ENCODE measurements around the gene TMEM187. TPM values are rescaled to one million over a fixed set of nuclear protein-coding genes. Genes with fewer than 3 reads are reported as not detected.
A peak's percentile ranks its signal among the peaks of the same experiment; 100 is the strongest.
"Not testable (repeated sequence)": the region's sequence is repeated elsewhere in the genome, so short reads cannot be mapped to it uniquely, and the experiment has no call there.

Gene TMEM187
- total RNA-seq, 1 donor from 2014 or later: 8.6 TPM

DNA sequence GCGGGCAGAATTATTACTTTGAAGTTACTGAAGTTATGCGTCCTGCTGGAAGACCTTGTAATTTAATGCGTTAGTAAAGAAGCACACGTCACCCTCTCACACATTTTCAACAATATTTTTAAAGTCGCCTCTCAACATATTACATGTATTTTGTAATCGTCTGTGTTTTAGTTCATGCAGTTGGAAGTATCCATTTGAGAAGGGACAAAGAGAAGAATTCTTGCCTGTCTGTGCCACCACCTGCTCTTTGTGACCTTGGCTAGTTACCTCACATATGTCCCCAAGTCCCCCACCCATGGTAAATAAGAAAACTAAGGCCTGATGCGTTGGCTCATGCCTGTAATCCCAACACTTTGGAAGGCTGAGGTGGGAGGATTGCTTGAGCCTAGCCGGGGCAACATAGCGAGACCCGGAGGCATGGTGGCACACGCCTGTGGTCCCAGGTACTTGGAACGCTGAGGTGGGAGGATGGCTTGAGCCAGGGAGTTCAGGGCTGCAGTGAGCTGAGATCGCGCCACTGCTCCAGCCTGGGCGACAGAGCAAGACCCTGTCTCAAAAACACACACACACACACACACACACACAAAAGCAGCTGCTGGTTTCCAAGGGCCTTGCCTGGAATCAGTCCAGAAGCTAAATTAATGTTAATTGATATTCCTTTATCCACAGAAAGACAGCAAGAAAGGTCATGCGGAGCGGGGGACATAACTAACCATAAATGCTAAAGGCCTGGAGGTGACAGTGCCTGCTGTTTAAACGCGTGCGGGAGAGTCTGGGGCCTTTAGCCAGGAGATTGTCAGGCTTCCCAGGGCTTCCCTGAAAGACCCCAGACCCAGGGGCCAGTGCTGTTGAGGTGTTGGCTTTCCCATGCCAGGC lies 811 bp downstream of the TMEM187 start:
- H3K27me3 ChIP-seq: no peaks in the 10 kb centered on the region
- H3K27ac ChIP-seq: peak overlapping the region; percentile 97
- peak overlapping the region; percentile 75 to 94 for H3K4me3 ChIP-seq
- H3K4me1 ChIP-seq: peaks cover 40% of the 10 kb centered on the region
- no peaks in the 10 kb centered on the region for H3K9me3 ChIP-seq
- DNase-seq (ENCODE audit: extremely low spot score in 2 of 2): no peak
- H3K36me3 ChIP-seq: no peaks in the 10 kb centered on the region
- intact Hi-C loops (cut with DNase I): no loop called here
- no peak for TF ChIP-seq POLR2AphosphoS5 (IDR thresholded peaks at IDR 0.05; ENCODE audit: insufficient read depth in 1 of 2, low read depth in 1 of 2)

DNA sequence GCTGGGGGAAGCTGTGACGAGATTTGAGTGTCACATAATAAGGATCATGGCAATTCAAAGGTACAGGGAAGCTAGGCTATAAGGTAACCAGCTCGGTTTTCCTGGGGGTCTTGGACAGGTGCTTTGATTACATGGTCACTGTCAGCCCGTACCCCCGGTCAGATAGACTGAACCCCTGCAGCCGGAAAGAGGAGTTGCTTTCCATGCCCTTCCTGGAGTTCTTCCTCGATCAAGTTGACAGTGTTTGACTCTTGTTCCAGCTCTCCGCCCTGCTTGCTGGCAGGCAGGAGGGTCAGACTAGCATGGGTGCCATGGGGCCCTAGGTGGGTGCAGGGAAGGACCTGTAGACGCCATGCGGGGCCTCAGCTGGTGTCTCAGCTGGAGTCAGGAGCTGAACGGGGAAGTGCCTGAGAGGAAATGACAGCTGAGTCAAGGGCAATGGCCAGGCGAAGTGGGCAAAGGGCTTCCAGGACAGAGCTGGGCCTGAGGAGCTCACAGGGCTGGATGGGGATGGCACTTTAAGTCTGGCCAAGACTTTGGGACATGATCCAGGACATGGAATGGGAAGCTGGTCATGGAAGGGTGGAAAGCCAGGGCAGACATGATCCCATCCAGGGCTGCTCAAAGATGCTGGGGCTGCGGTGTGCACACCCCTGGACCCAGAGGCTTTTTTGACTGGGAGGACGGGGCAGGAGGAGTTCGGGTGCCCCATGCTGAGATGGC lies 1.6 kb downstream of the TMEM187 start:
- Histone ChIP-seq H3K4me1 (peaks cover 32% of the 10 kb centered on the region), H3K36me3 (no peaks in the 10 kb centered on the region), H3K9me3 (no peaks in the 10 kb centered on the region), H3K4me3 (peak overlapping the region in 1 of 2 donors; percentile 94), H3K27ac (peak overlapping the region; percentile 97), H3K27me3 (no peaks in the 10 kb centered on the region)
- DNase-seq (ENCODE audit: extremely low spot score in 2 of 2): no peak
- TF ChIP-seq POLR2A (IDR thresholded peaks at IDR 0.05): no peak
- TF ChIP-seq, protein P1, sequence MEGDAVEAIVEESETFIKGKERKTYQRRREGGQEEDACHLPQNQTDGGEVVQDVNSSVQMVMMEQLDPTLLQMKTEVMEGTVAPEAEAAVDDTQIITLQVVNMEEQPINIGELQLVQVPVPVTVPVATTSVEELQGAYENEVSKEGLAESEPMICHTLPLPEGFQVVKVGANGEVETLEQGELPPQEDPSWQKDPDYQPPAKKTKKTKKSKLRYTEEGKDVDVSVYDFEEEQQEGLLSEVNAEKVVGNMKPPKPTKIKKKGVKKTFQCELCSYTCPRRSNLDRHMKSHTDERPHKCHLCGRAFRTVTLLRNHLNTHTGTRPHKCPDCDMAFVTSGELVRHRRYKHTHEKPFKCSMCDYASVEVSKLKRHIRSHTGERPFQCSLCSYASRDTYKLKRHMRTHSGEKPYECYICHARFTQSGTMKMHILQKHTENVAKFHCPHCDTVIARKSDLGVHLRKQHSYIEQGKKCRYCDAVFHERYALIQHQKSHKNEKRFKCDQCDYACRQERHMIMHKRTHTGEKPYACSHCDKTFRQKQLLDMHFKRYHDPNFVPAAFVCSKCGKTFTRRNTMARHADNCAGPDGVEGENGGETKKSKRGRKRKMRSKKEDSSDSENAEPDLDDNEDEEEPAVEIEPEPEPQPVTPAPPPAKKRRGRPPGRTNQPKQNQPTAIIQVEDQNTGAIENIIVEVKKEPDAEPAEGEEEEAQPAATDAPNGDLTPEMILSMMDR (IDR thresholded peaks at IDR 0.05): no peak
- TF ChIP-seq POLR2AphosphoS5 (IDR thresholded peaks at IDR 0.05; ENCODE audit: insufficient read depth in 1 of 2, low read depth in 1 of 2): no peak
- intact Hi-C loops (cut with DNase I): no loop called here

DNA sequence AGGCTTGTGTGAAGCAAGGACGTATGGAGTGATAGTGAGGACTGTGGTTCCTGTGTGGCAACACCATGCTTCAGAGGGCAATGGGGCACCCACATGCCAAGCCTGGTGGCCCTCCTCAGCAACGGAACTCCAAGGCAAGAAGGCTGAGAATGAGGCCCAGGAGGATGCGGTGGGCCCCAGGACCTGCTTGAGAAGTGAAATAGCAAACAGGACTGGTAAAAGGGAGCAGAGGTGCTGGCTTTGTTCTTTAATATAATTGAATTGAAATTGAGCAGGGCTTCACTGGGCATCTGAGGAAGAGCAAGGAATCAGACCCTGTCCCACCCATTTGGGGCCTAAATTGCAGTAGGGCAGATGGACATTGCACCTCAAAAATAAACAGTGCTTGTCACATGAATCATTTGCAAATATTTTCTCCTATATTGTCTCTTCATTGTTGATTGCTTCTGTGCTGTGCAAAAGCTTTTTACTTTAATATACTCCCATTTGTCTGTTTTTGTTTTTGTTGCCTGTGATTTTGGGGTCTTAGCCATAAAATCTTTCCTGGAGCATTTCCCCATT lies 2.3 kb downstream of the TMEM187 start:
- no peaks in the 10 kb centered on the region for H3K27me3 ChIP-seq
- peaks cover 25% of the 10 kb centered on the region for H3K4me1 ChIP-seq
- no peak for DNase-seq (ENCODE audit: extremely low spot score in 2 of 2)
- intact Hi-C loops (cut with DNase I): no loop called here
- peak overlapping the region; percentile 97 for H3K27ac ChIP-seq
- H3K4me3 ChIP-seq: no peak overlapping the region
- H3K9me3 ChIP-seq: no peaks in the 10 kb centered on the region
- no peaks in the 10 kb centered on the region for H3K36me3 ChIP-seq
- TF ChIP-seq POLR2A (IDR thresholded peaks at IDR 0.05): no peak
- TF ChIP-seq POLR2AphosphoS5 (IDR thresholded peaks at IDR 0.05; ENCODE audit: insufficient read depth in 1 of 2, low read depth in 1 of 2): no peak
- TF ChIP-seq, protein P1 (IDR thresholded peaks at IDR 0.05): no peak

DNA sequence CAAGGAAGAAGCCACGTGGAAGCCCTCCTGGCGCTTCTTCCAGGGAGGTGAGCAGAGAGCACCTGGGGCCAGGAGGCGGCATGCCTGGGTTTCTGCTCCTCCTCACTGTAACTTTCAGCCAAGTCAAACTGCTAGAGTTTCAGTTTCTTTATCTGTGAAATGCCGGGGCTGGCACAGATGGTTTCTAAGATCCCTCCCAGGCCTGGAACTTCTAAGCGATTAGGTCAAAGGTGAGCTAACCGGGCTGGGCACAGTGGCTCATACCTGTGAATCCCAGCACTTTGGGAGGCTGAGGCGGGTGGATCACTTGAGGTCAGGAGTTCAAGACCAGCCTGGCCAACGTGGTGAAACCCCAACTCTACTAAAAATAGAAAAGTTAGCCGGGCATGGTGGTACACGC lies 7.8 kb downstream of the TMEM187 start:
- DNase-seq (ENCODE audit: extremely low spot score in 2 of 2); H3K4me3 ChIP-seq; H3K9me3 ChIP-seq; H3K27ac ChIP-seq; H3K27me3 ChIP-seq; H3K36me3 ChIP-seq; intact Hi-C loops (cut with DNase I): not testable (repeated sequence)
- H3K4me1 ChIP-seq: peaks cover 13% of the 10 kb centered on the region

DNA sequence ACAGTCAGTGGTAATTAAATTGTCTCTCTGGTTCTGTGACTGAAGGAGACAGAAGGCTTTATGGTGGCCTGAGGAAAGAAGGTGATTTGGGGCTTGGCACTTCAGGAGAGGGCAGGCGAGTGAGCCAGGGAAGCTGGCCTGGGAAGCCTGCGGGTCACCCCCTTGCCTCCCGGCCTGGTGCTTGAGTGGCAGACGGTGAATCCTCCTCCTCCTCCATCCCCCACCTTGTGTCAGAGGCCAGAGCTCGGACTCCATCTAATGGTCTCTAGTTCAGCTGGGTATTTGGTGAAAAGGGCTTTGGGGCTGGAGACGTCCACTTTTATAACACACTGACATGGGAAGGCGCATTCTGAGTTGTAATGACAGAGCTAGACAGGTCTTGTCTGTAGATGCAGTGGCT lies 8.7 kb downstream of the TMEM187 start:
- H3K9me3 ChIP-seq: no peaks in the 10 kb centered on the region
- peak overlapping the region; percentile 58 for H3K27ac ChIP-seq
- peaks cover 13% of the 10 kb centered on the region for H3K4me1 ChIP-seq
- H3K27me3 ChIP-seq: no peaks in the 10 kb centered on the region
- no peak overlapping the region for H3K4me3 ChIP-seq
- intact Hi-C loops (cut with DNase I): no loop called here
- no peak for DNase-seq (ENCODE audit: extremely low spot score in 2 of 2)
- TF ChIP-seq, protein P1 (IDR thresholded peaks at IDR 0.05): no peak
- TF ChIP-seq POLR2AphosphoS5 (IDR thresholded peaks at IDR 0.05; ENCODE audit: insufficient read depth in 1 of 2, low read depth in 1 of 2): no peak
- TF ChIP-seq POLR2A (IDR thresholded peaks at IDR 0.05): no peak
- no peaks in the 10 kb centered on the region for H3K36me3 ChIP-seq
